GM19239 (cell line): ENCODE measurements around the gene RGPD8.
A peak's percentile ranks its signal among the peaks of the same experiment; 100 is the strongest.
"Not testable (repeated sequence)": the region's sequence is repeated elsewhere in the genome, so short reads cannot be mapped to it uniquely, and the experiment has no call there.

Experiments
- DNase-seq: peaks from one replicate; pipeline ENCODE4 v3.0.0; 2011; ENCODE audit warnings: low spot score; ENCODE audit not compliant: insufficient read length
- FAIRE-seq: peaks from 2 replicates; lab custom pipeline; 2011; peaks lifted over from hg19 to GRCh38; lab: Jason Lieb, UNC

RGPD8 gene

GRCh38 chr2:112433480-112433879 lies at the start of gene RGPD8:
Gene RGPD8, minus strand, starts transcription at chr2:112433645. Its CDS starts 192 bp downstream, at chr2:112433453.
- peak; percentile 42 for DNase-seq
- not testable (repeated sequence) for FAIRE-seq

GRCh38 chr2:112483042-112483473 lies 49.6 kb upstream of the RGPD8 start:
- DNase-seq, result no peak
- FAIRE-seq, result peak; percentile 68

GRCh38 chr2:112482309-112483041 lies 49.0 kb upstream of the RGPD8 start:
- DNase-seq, result peak; percentile 60

GRCh38 chr2:112481528-112482233 lies 48.2 kb upstream of the RGPD8 start, which contains the start of gene TTL:
Gene TTL, plus strand, starts transcription at chr2:112482156. Its CDS starts 189 bp downstream, at chr2:112482345.
- peak; percentile 79 for FAIRE-seq
- peak; percentile 86 for DNase-seq

More at GRCh38 chr2:112482309-112483041, 49.0 kb upstream of the RGPD8 start:
- FAIRE-seq, result no peak

GRCh38 chr2:112481050-112481527 lies 47.6 kb upstream of the RGPD8 start:
- FAIRE-seq (peak; percentile 85), DNase-seq (peak; percentile 91)

- peak; percentile 36 for DNase-seq
- FAIRE-seq, result no peak
Measured at GRCh38 chr2:112480530-112481049, 47.1 kb upstream of the RGPD8 start.

- no peak for DNase-seq
Measured at GRCh38 chr2:112476434-112476833, 43.0 kb upstream of the RGPD8 start.

GRCh38 chr2:112474844-112475486 lies 41.5 kb upstream of the RGPD8 start:
- no peak for DNase-seq
- no peak for FAIRE-seq

More at GRCh38 chr2:112476434-112476833, 43.0 kb upstream of the RGPD8 start:
- no peak for FAIRE-seq

GRCh38 chr2:112472547-112473263 lies 39.3 kb upstream of the RGPD8 start:
- DNase-seq (no peak), FAIRE-seq (no peak)

GRCh38 chr2:112465382-112465781 lies 31.9 kb upstream of the RGPD8 start:
- no peak for DNase-seq
- FAIRE-seq, result no peak

GRCh38 chr2:112463256-112463655 lies 29.8 kb upstream of the RGPD8 start:
- no peak for FAIRE-seq

GRCh38 chr2:112462178-112462577 lies 28.7 kb upstream of the RGPD8 start:
- FAIRE-seq (no peak), DNase-seq (no peak)

More at GRCh38 chr2:112463256-112463655, 29.8 kb upstream of the RGPD8 start:
- no peak for DNase-seq

GRCh38 chr2:112459372-112459771 lies 25.9 kb upstream of the RGPD8 start:
- FAIRE-seq (no peak), DNase-seq (no peak)

- FAIRE-seq (no peak), DNase-seq (no peak)
Measured at GRCh38 chr2:112454586-112454985, 21.1 kb upstream of the RGPD8 start.

- FAIRE-seq (no peak), DNase-seq (no peak)
Measured at GRCh38 chr2:112451317-112451716, 17.9 kb upstream of the RGPD8 start.

GRCh38 chr2:112449854-112450253 lies 16.4 kb upstream of the RGPD8 start:
- DNase-seq (no peak), FAIRE-seq (no peak)

- not testable (repeated sequence) for DNase-seq, FAIRE-seq
Measured at GRCh38 chr2:112444256-112444655, 10.8 kb upstream of the RGPD8 start.

- not testable (repeated sequence) for DNase-seq, FAIRE-seq
Measured at GRCh38 chr2:112438603-112439261, 5.3 kb upstream of the RGPD8 start.

GRCh38 chr2:112437405-112437831 lies 4.0 kb upstream of the RGPD8 start:
- DNase-seq, FAIRE-seq: not testable (repeated sequence)
